Psoas muscle (tissue), 8 donors: Measurements from ENCODE around the gene IER5. TPM values are rescaled to one million over a fixed set of nuclear protein-coding genes. Genes with fewer than 3 reads are reported as not detected.
A peak's percentile ranks its signal among the peaks of the same experiment; 100 is the strongest.

Experiments
- ATAC-seq, 4 donors: fragments of 200-7000 bp; cut with Tn5 transposase; one replicate each; pipeline ENCODE4 v1.9.1; 2020; ENCODE audit warnings: moderate library complexity in 3 of 4, mild to moderate bottlenecking in 2 of 4
- DNase-seq, 2 donors: peaks; one replicate each; pipeline ENCODE4 v3.0.0-alpha.2; 2020
- H3K27ac ChIP-seq: fragments of 200-600 bp; one replicate; pipeline ENCODE4 v1.8.0; 2022
- H3K27me3 ChIP-seq, 3 donors: fragments of 200-600 bp in 1 of 3; one replicate each; pipeline versions ENCODE4 v1.6.1 to v1.8.0; 2013 to 2022; ENCODE audit warnings: low read length in 2 of 3, mild to moderate bottlenecking in 2 of 3, moderate library complexity in 1 of 3; ENCODE audit not compliant: insufficient read depth in 3 of 3
- H3K36me3 ChIP-seq, 2 donors: fragments of 200-600 bp in 1 of 2; one replicate each; pipeline versions ENCODE4 v1.6.1 to v1.8.0; 2013 to 2022; ENCODE audit warnings: low read depth in 1 of 2, mild to moderate bottlenecking in 1 of 2, moderate library complexity in 1 of 2; ENCODE audit not compliant: insufficient read depth in 1 of 2
- H3K4me1 ChIP-seq: fragments of 200-600 bp; one replicate; pipeline ENCODE4 v1.8.0; 2022
- H3K4me3 ChIP-seq: fragments of 200-600 bp; one replicate; pipeline ENCODE4 v1.8.0; 2022; ENCODE audit warnings: mild to moderate bottlenecking
- H3K9me3 ChIP-seq: fragments of 200-600 bp; one replicate; pipeline ENCODE4 v1.8.0; 2022
- CTCF ChIP-seq: fragments of 200-600 bp; IDR thresholded peaks from one replicate; pipeline ENCODE4 v1.8.0; 2022; ENCODE audit warnings: antibody characterized with exemption
- WGBS, 3 donors: extraction: QIAGEN DNeasy Blood & Tissue Kit; methylation state at CpG; one replicate each; pipeline versions ENCODE4 v1.1.6 to v1.1.7; 2013; 5-methylcytosine and 5-hydroxymethylcytosine counted together
- intact Hi-C, 2 donors: fragments of 100-400 bp; cut with DNase I; formaldehyde crosslinking; loops; one replicate each; pipeline versions ENCODE4 v1.11.0 to v1.14.2; 2022
- polyA plus RNA-seq, 3 donors: library from polyadenylated mRNA; stranded (reverse); fragments of 200-250 nt; gene quantifications; one replicate each; pipeline ENCODE4 v1.2.3, GENCODE V29; 2013
- total RNA-seq, 4 donors: library from RNA; stranded (reverse); fragmentation: NEBNext Ultra II Directional in 2 of 4; extraction: Animal tissue kit (Norgen Biotek cat#: 25700) in 2 of 4; gene quantifications; one replicate each; pipeline versions ENCODE4 v1.2.1 to v1.2.4, GENCODE V29; 2021 to 2023
- donor health status: healthy with polysubstance abuse.
- donor health status: DM: no; HTN: no; CAD: no; lungs with moderate emphysema.
- donor health status: Bipolar disorder and iron deficiency.
- donor health status: healthy.
- donor health status: DM: yes; HTN: yes; CAD: no.
- donor health status: DM: no; HTN: no; CAD: no.
- donor health status: DM: no; HTN: no; CAD: no.
- donor health status: DM: yes; HTN: yes; CAD: no.

Gene IER5
- total and polyA plus RNA-seq, 7 donors, result 19.9 to 110 (median 37.5) TPM

- peak overlapping the region; percentile 90 for H3K4me3 ChIP-seq
- H3K4me1 ChIP-seq, result peaks cover 25% of the 10 kb centered on the region
- no peaks in the 10 kb centered on the region for H3K36me3 ChIP-seq
- intact Hi-C loops, result no loop called here
- 1% methylated on average over 46 to 104 of the region's 104 CpGs for WGBS, 3 donors
- ATAC-seq (peak; percentile 92 to 97 (median 96)), DNase-seq (peak; percentile 97 to 98)
- no peak for TF ChIP-seq CTCF
- H3K9me3 ChIP-seq, result no peaks in the 10 kb centered on the region
- H3K27me3 ChIP-seq, result no peaks in the 10 kb centered on the region
- peak overlapping the region; percentile 89 for H3K27ac ChIP-seq
These were observed 16.9 kb downstream of the IER5 start for GRCh38 chr1:181105134-181106021.

GRCh38 chr1:181106022-181106312 lies 17.5 kb downstream of the IER5 start:
- Histone ChIP-seq H3K4me3 (peak overlapping the region; percentile 90), H3K4me1 (peaks cover 25% of the 10 kb centered on the region), H3K27me3 (no peaks in the 10 kb centered on the region), H3K9me3 (no peaks in the 10 kb centered on the region), H3K36me3 (no peaks in the 10 kb centered on the region), H3K27ac (peak overlapping the region; percentile 89)
- ATAC-seq, result no peak
- DNase-seq, result no peak
- TF ChIP-seq CTCF, result no peak
- intact Hi-C loops, result no loop called here
- 59 to 73% (median 70%) methylated on average over 3 of the region's 3 CpGs for WGBS, 3 donors

GRCh38 chr1:181106479-181106878 lies 18.0 kb downstream of the IER5 start:
- DNase-seq, result no peak
- TF ChIP-seq CTCF, result no peak
- ATAC-seq, result no peak
- Histone ChIP-seq H3K36me3 (no peaks in the 10 kb centered on the region), H3K4me3 (no peak overlapping the region), H3K4me1 (peaks cover 27% of the 10 kb centered on the region), H3K9me3 (no peaks in the 10 kb centered on the region), H3K27me3 (no peaks in the 10 kb centered on the region), H3K27ac (peak overlapping the region; percentile 89)
- intact Hi-C loops, result no loop called here
- 68 to 82% (median 75%) methylated on average over 6 of the region's 6 CpGs for WGBS, 3 donors

GRCh38 chr1:181107711-181108110 lies 19.2 kb downstream of the IER5 start:
- intact Hi-C loops, result no loop called here
- no peak for ATAC-seq
- no peak for TF ChIP-seq CTCF

More at GRCh38 chr1:181107711-181108110, 19.2 kb downstream of the IER5 start:
- H3K4me3 ChIP-seq, result no peak overlapping the region
- peaks cover 33% of the 10 kb centered on the region for H3K4me1 ChIP-seq
- 31 to 42% (median 31%) methylated on average over 2 of the region's 2 CpGs for WGBS, 3 donors
- no peaks in the 10 kb centered on the region for H3K36me3 ChIP-seq
- no peak overlapping the region for H3K27ac ChIP-seq
- DNase-seq, result no peak
- H3K9me3 ChIP-seq, result no peaks in the 10 kb centered on the region
- no peaks in the 10 kb centered on the region for H3K27me3 ChIP-seq
